Keratinocyte (primary cell): ENCODE measurements around the gene GSTT2B. TPM values are rescaled to one million over a fixed set of nuclear protein-coding genes. Genes with fewer than 3 reads are reported as not detected.

Source experiments
- DNase-seq: peaks from one replicate; pipeline ENCODE4 v3.0.0-alpha.2; 2011; ENCODE audit warnings: low read depth, missing footprints, low spot score
- FAIRE-seq: peaks from 2 replicates; lab custom pipeline; 2011; peaks lifted over from hg19 to GRCh38; lab: Jason Lieb, UNC
- H2AFZ ChIP-seq: 2 replicates; pipeline ENCODE4 v1.6.0; 2012; ENCODE audit warnings: low read length, control low read depth, inconsistent platforms; ENCODE audit not compliant: control insufficient read depth
- H3K27ac ChIP-seq: 2 replicates; pipeline ENCODE4 v1.5.1; 2011; ENCODE audit warnings: low read length; ENCODE audit not compliant: control insufficient read depth, insufficient read depth
- H3K27me3 ChIP-seq: 3 replicates; pipeline ENCODE4 v1.6.0; 2011; ENCODE audit warnings: low read length; ENCODE audit not compliant: control insufficient read depth, insufficient read depth; ENCODE audit errors: extremely low read depth
- H3K36me3 ChIP-seq, 2 experiments: 2 replicates in 1 of 2; 3 replicates in 1 of 2; pipeline ENCODE4 v1.5.1; 2011; ENCODE audit warnings: low read length in 2 of 2, mild to moderate bottlenecking in 1 of 2; ENCODE audit not compliant: control insufficient read depth in 2 of 2, insufficient read depth in 2 of 2; ENCODE audit errors: extremely low read depth in 1 of 2
- H3K4me1 ChIP-seq: 3 replicates; pipeline ENCODE4 v1.5.1; 2011; ENCODE audit warnings: low read length; ENCODE audit not compliant: control insufficient read depth, insufficient read depth; ENCODE audit errors: extremely low read depth
- H3K4me2 ChIP-seq: 3 replicates; pipeline ENCODE4 v1.6.0; 2011; ENCODE audit warnings: low read depth, low read length; ENCODE audit not compliant: control insufficient read depth, insufficient read depth; ENCODE audit errors: extremely low read depth
- H3K4me3 ChIP-seq, 3 experiments: fragments of 200-600 bp in 1 of 3; sonication (generic) in 1 of 3; 2 replicates in 2 of 3; 3 replicates in 1 of 3; pipeline ENCODE4 v1.5.1; 2011 to 2016; ENCODE audit warnings: low read length in 3 of 3, mild to moderate bottlenecking in 3 of 3, control low read depth in 2 of 3, inconsistent platforms in 1 of 3, low read depth in 1 of 3, mixed read lengths in 1 of 3, mixed run types in 1 of 3, moderate library complexity in 1 of 3; ENCODE audit not compliant: control insufficient read depth in 2 of 3, insufficient read depth in 2 of 3; ENCODE audit errors: extremely low read depth in 1 of 3
- H3K79me2 ChIP-seq: 2 replicates; pipeline ENCODE4 v1.6.0; 2012; ENCODE audit warnings: low read length; ENCODE audit not compliant: control insufficient read depth, insufficient read depth
- H3K9ac ChIP-seq: 3 replicates; pipeline ENCODE4 v1.6.0; 2011; ENCODE audit warnings: low read length; ENCODE audit not compliant: control insufficient read depth, insufficient read depth; ENCODE audit errors: extremely low read depth
- H3K9me1 ChIP-seq: 3 replicates; pipeline ENCODE4 v1.6.0; 2011; ENCODE audit warnings: low read length; ENCODE audit not compliant: control insufficient read depth, insufficient read depth; ENCODE audit errors: extremely low read depth
- H3K9me3 ChIP-seq: 2 replicates; pipeline ENCODE4 v1.5.1; 2012; ENCODE audit warnings: low read depth, low read length; ENCODE audit not compliant: control insufficient read depth
- H4K20me1 ChIP-seq: 3 replicates; pipeline ENCODE4 v1.6.0; 2011; ENCODE audit warnings: low read length; ENCODE audit not compliant: control insufficient read depth, insufficient read depth; ENCODE audit errors: extremely low read depth
- EZH2 ChIP-seq: IDR thresholded peaks from one replicate; pipeline ENCODE4 v1.6.1; 2012; ENCODE audit warnings: inconsistent platforms, mild to moderate bottlenecking, low read length, moderate library complexity
- dilution Hi-C: fragments of 300-500 bp; cut with MboI; formaldehyde crosslinking; loops from one replicate; pipeline ENCODE4 v1.7.0; 2020; ENCODE audit warnings: low sequenced_read_pairs; ENCODE audit not compliant: extremely low pct_ligation_motif_present
- polyA plus RNA-seq, 5 experiments: library from polyadenylated mRNA; depleted of rRNA in 3 of 5; stranded (reverse) in 3 of 5; stranded (forward) in 1 of 5; unstranded in 1 of 5; fragments of >200 nt; gene quantifications; 1 replicate in 1 of 5; 2 replicates in 3 of 5; 3 replicates in 1 of 5; pipeline versions ENCODE4 v1.2.1 to v1.2.3, GENCODE V29; 2011 to 2012; ENCODE audit warnings: missing spikeins in 2 of 5, low read depth in 1 of 5, low replicate concordance in 1 of 5
- TF ChIP-seq, protein P1 (sequence below), 3 experiments: IDR thresholded peaks in 1 of 3; conservative IDR thresholded peaks in 1 of 3; optimal IDR thresholded peaks in 1 of 3; 2 replicates in 2 of 3; 3 replicates in 1 of 3; pipeline versions ENCODE3 to v1.5.1; 2011; ENCODE audit warnings: low read length in 3 of 3, mild to moderate bottlenecking in 3 of 3, moderate library complexity in 2 of 3, control low read depth in 1 of 3, inconsistent platforms in 1 of 3; ENCODE audit not compliant: insufficient read depth in 2 of 3; ENCODE audit errors: extremely low read depth in 1 of 3

Gene GSTT2B
- polyA plus RNA-seq, 1 donor (not counting 4 experiments of a cell fraction or from before 2014, with no cell fraction given) = 15.5 TPM

DNA sequence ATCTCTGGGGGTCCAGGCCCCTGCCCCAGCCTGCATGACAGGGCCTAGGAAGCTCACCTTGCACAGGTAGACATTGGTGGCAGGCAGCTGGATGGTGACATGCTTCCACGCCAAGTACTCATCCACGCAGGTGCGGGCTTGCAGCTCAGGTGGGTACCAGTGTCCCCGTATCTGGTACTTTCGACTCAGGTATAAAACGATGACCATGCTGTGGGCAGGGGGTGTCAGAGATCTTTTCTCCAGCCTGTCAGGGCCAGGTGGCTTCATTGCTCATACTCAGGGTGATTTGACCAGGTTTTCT lies 45.9 kb upstream of the GSTT2B start:
- no peak overlapping the region for H3K9ac ChIP-seq
- no peaks in the 10 kb centered on the region for H3K27me3 ChIP-seq
- no peak overlapping the region for H3K4me3 ChIP-seq
- no peaks in the 10 kb centered on the region for H3K9me1 ChIP-seq
- H3K4me2 ChIP-seq = no peak overlapping the region
- no peak overlapping the region for H2AFZ ChIP-seq
- no peak for FAIRE-seq
- no peaks in the 10 kb centered on the region for H3K9me3 ChIP-seq
- no peaks in the 10 kb centered on the region for H4K20me1 ChIP-seq
- H3K4me1 ChIP-seq = no peaks in the 10 kb centered on the region
- no peaks in the 10 kb centered on the region for H3K36me3 ChIP-seq
- no peak for TF ChIP-seq EZH2
- TF ChIP-seq, protein P1, sequence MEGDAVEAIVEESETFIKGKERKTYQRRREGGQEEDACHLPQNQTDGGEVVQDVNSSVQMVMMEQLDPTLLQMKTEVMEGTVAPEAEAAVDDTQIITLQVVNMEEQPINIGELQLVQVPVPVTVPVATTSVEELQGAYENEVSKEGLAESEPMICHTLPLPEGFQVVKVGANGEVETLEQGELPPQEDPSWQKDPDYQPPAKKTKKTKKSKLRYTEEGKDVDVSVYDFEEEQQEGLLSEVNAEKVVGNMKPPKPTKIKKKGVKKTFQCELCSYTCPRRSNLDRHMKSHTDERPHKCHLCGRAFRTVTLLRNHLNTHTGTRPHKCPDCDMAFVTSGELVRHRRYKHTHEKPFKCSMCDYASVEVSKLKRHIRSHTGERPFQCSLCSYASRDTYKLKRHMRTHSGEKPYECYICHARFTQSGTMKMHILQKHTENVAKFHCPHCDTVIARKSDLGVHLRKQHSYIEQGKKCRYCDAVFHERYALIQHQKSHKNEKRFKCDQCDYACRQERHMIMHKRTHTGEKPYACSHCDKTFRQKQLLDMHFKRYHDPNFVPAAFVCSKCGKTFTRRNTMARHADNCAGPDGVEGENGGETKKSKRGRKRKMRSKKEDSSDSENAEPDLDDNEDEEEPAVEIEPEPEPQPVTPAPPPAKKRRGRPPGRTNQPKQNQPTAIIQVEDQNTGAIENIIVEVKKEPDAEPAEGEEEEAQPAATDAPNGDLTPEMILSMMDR (optimal IDR thresholded peaks at IDR 0.05 in 1 of 3, IDR thresholded peaks at IDR 0.05 in 1 of 3, conservative IDR thresholded peaks at IDR 0.05 in 1 of 3; ENCODE audit: extremely low read depth in 1 of 3, insufficient read depth in 2 of 3, low read length in 3 of 3) = no peak
- no peak overlapping the region for H3K27ac ChIP-seq
- peaks cover 6% of the 10 kb centered on the region for H3K79me2 ChIP-seq
- no peak for DNase-seq
- dilution Hi-C loops = no loop called here

DNA sequence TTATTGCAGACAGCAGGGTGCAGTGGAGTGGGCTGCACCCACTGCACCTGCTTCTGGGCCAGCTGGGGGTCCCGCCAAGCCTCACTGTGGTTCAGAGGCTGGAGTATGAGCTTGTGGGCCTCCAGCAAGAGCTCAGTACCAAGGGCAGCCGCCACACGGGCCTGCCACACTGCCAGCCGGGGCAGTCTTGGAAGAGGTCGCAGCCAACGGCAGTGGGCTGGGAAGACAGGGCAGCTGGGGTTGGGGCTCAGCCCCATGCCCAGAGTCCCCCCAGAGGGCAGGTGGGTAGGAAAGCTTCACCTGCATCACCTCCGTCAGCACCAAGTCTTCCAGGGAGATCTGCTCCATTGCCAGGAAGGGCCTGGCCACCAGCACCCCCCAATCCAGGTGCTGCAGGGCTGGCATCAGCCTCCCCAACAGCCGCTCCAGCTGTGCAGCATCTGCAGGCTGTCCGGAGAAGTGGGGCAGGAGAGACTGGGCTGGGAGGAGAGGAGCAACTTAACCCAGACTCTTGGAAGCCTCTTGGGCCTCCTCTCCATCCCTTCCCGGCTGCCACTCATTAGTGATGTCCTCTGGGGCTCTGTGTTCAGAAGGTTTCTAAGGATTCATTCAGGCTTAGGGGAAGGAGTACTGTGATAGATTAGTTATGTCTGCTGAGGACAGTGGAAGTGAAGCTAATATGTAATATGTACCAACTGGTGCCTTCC lies 45.4 kb upstream of the GSTT2B start:
- FAIRE-seq = no peak
- no peak overlapping the region for H3K27ac ChIP-seq
- H3K4me1 ChIP-seq = no peaks in the 10 kb centered on the region
- H3K4me3 ChIP-seq = no peak overlapping the region
- H3K9ac ChIP-seq = no peak overlapping the region
- no peaks in the 10 kb centered on the region for H3K9me1 ChIP-seq
- dilution Hi-C loops = no loop called here
- H3K27me3 ChIP-seq = no peaks in the 10 kb centered on the region
- H4K20me1 ChIP-seq = no peaks in the 10 kb centered on the region
- DNase-seq = no peak
- H3K36me3 ChIP-seq = no peaks in the 10 kb centered on the region
- H2AFZ ChIP-seq = no peak overlapping the region
- no peak overlapping the region for H3K4me2 ChIP-seq
- TF ChIP-seq EZH2 = no peak
- TF ChIP-seq, protein P1 (optimal IDR thresholded peaks at IDR 0.05 in 1 of 3, IDR thresholded peaks at IDR 0.05 in 1 of 3, conservative IDR thresholded peaks at IDR 0.05 in 1 of 3; ENCODE audit: extremely low read depth in 1 of 3, insufficient read depth in 2 of 3, low read length in 3 of 3) = no peak
- H3K79me2 ChIP-seq = peaks cover under 1% of the 10 kb centered on the region
- no peaks in the 10 kb centered on the region for H3K9me3 ChIP-seq
